ENCODE results near the gene SLC5A3.

The SLC5A3 gene

GRCh38 chr21:34092262-34092921, 19.0 kb downstream of the SLC5A3 start:
- DNase-seq (ENCODE audit: low read depth) = no peak
- H3K4me3 ChIP-seq (ENCODE audit: low read depth, low read length) = no peak overlapping the region

- H3K4me3 ChIP-seq (ENCODE audit: low read depth, low read length) = no peak overlapping the region
- DNase-seq (ENCODE audit: low read depth) = no peak
Observed at GRCh38 chr21:34093083-34093482, 19.7 kb downstream of the SLC5A3 start.

GRCh38 chr21:34094949-34095348, 21.6 kb downstream of the SLC5A3 start:
- no peak overlapping the region for H3K4me3 ChIP-seq (ENCODE audit: low read depth, low read length)
- no peak for DNase-seq (ENCODE audit: low read depth)

GRCh38 chr21:34097442-34097841, 24.1 kb downstream of the SLC5A3 start:
- H3K4me3 ChIP-seq (ENCODE audit: low read depth, low read length) = no peak overlapping the region
- DNase-seq (ENCODE audit: low read depth) = no peak

GRCh38 chr21:34100337-34100736, 27.0 kb downstream of the SLC5A3 start:
- no peak overlapping the region for H3K4me3 ChIP-seq (ENCODE audit: low read depth, low read length)
- no peak for DNase-seq (ENCODE audit: low read depth)

- no peak for DNase-seq (ENCODE audit: low read depth)
- H3K4me3 ChIP-seq (ENCODE audit: low read depth, low read length) = no peak overlapping the region
Observed at GRCh38 chr21:34100790-34101189, 27.4 kb downstream of the SLC5A3 start.

- H3K4me3 ChIP-seq (ENCODE audit: low read depth, low read length) = no peak overlapping the region
- DNase-seq (ENCODE audit: low read depth) = no peak
Observed at GRCh38 chr21:34105947-34106541, 32.7 kb downstream of the SLC5A3 start.

- H3K4me3 ChIP-seq (ENCODE audit: low read depth, low read length) = no peak overlapping the region
Observed at GRCh38 chr21:34107606-34108005, 34.2 kb downstream of the SLC5A3 start.

GRCh38 chr21:34109075-34109474, 35.7 kb downstream of the SLC5A3 start:
- no peak for DNase-seq (ENCODE audit: low read depth)
- no peak overlapping the region for H3K4me3 ChIP-seq (ENCODE audit: low read depth, low read length)

More at GRCh38 chr21:34107606-34108005, 34.2 kb downstream of the SLC5A3 start:
- no peak for DNase-seq (ENCODE audit: low read depth)

GRCh38 chr21:34110594-34111202, 37.3 kb downstream of the SLC5A3 start:
- no peak for DNase-seq (ENCODE audit: low read depth)
- H3K4me3 ChIP-seq (ENCODE audit: low read depth, low read length) = no peak overlapping the region

- no peak for DNase-seq (ENCODE audit: low read depth)
- no peak overlapping the region for H3K4me3 ChIP-seq (ENCODE audit: low read depth, low read length)
Observed at GRCh38 chr21:34112316-34113033, 39.1 kb downstream of the SLC5A3 start.

- no peak overlapping the region for H3K4me3 ChIP-seq (ENCODE audit: low read depth, low read length)
- no peak for DNase-seq (ENCODE audit: low read depth)
Observed at GRCh38 chr21:34113842-34114241, 40.5 kb downstream of the SLC5A3 start.

- no peak overlapping the region for H3K4me3 ChIP-seq (ENCODE audit: low read depth, low read length)
- no peak for DNase-seq (ENCODE audit: low read depth)
Observed at GRCh38 chr21:34115160-34115559, 41.8 kb downstream of the SLC5A3 start.

GRCh38 chr21:34116569-34116968, 43.2 kb downstream of the SLC5A3 start:
- DNase-seq (ENCODE audit: low read depth) = no peak
- H3K4me3 ChIP-seq (ENCODE audit: low read depth, low read length) = no peak overlapping the region

GRCh38 chr21:34120867-34121266, 47.5 kb downstream of the SLC5A3 start:
- H3K4me3 ChIP-seq (ENCODE audit: low read depth, low read length) = no peak overlapping the region
- no peak for DNase-seq (ENCODE audit: low read depth)

GRCh38 chr21:34122047-34122446, 48.7 kb downstream of the SLC5A3 start:
- no peak for DNase-seq (ENCODE audit: low read depth)
- no peak overlapping the region for H3K4me3 ChIP-seq (ENCODE audit: low read depth, low read length)
